Activated CD4-positive, alpha-beta T cell treated with anti-CD3 and anti-CD28 coated beads, Interleukin-2, amount 10 ng/mL, durations not matched to agents 24 days and 14 days (primary cell): Measurements from ENCODE around the gene GRIK4. TPM values are rescaled to one million over a fixed set of nuclear protein-coding genes. Genes with fewer than 3 reads are reported as not detected.

Experiments
- DNase-seq: peaks from one replicate; pipeline ENCODE4 v3.0.0; 2022
- H3K27ac Mint-ChIP-seq: one replicate; pipeline ENCODE4 v1.8.0; 2022; ENCODE audit warnings: mild to moderate bottlenecking, mixed read lengths
- H3K27me3 Mint-ChIP-seq: one replicate; pipeline ENCODE4 v1.8.0; 2022; ENCODE audit warnings: mixed read lengths
- H3K36me3 Mint-ChIP-seq: one replicate; pipeline ENCODE4 v1.8.0; 2022; ENCODE audit warnings: low read depth, mild to moderate bottlenecking, mixed read lengths
- H3K4me1 Mint-ChIP-seq: one replicate; pipeline ENCODE4 v1.8.0; 2021; ENCODE audit warnings: mixed read lengths
- H3K4me3 Mint-ChIP-seq: one replicate; pipeline ENCODE4 v1.8.0; 2022; ENCODE audit warnings: mild to moderate bottlenecking, moderate library complexity, mixed read lengths
- H3K9me3 Mint-ChIP-seq: one replicate; pipeline ENCODE4 v1.8.0; 2021; ENCODE audit warnings: mixed read lengths
- intact Hi-C: fragments of 100-400 bp; cut with micrococcal nuclease; formaldehyde crosslinking; loops from one replicate; pipeline ENCODE4 v1.15.1; 2023
- total RNA-seq: library from RNA; stranded (reverse); gene quantifications from 2 replicates; pipeline ENCODE4 v1.2.3, GENCODE V29; 2022

GRIK4 gene
- total RNA-seq, 1 donor from 2014 or later, result 0.09 TPM

GRCh38 chr11:120814531-120815318 lies 303.2 kb downstream of the GRIK4 start:
- peaks cover 13% of the 10 kb centered on the region for H3K27me3 Mint-ChIP-seq
- no peaks in the 10 kb centered on the region for H3K9me3 Mint-ChIP-seq
- H3K4me1 Mint-ChIP-seq, result no peaks in the 10 kb centered on the region
- H3K36me3 Mint-ChIP-seq, result no peaks in the 10 kb centered on the region
- no peak for DNase-seq
- no peak overlapping the region for H3K27ac Mint-ChIP-seq
- intact Hi-C loops, result no loop called here
- no peak overlapping the region for H3K4me3 Mint-ChIP-seq

- H3K27me3 Mint-ChIP-seq, result peaks cover 13% of the 10 kb centered on the region
- H3K27ac Mint-ChIP-seq, result no peak overlapping the region
- no peak overlapping the region for H3K4me3 Mint-ChIP-seq
- no peak for DNase-seq
- intact Hi-C loops, result no loop called here
- H3K4me1 Mint-ChIP-seq, result no peaks in the 10 kb centered on the region
- no peaks in the 10 kb centered on the region for H3K9me3 Mint-ChIP-seq
- no peaks in the 10 kb centered on the region for H3K36me3 Mint-ChIP-seq
These were observed 304.0 kb downstream of the GRIK4 start for GRCh38 chr11:120815319-120816100.

- no peaks in the 10 kb centered on the region for H3K4me1 Mint-ChIP-seq
- no peak overlapping the region for H3K4me3 Mint-ChIP-seq
- peaks cover 13% of the 10 kb centered on the region for H3K27me3 Mint-ChIP-seq
- H3K36me3 Mint-ChIP-seq, result no peaks in the 10 kb centered on the region
- no peaks in the 10 kb centered on the region for H3K9me3 Mint-ChIP-seq
- no peak for DNase-seq
- intact Hi-C loops, result no loop called here
- no peak overlapping the region for H3K27ac Mint-ChIP-seq
These were observed 304.6 kb downstream of the GRIK4 start for GRCh38 chr11:120816176-120816575.

- Mint-ChIP-seq H3K9me3 (no peaks in the 10 kb centered on the region), H3K27ac (no peak overlapping the region), H3K27me3 (peaks cover 13% of the 10 kb centered on the region), H3K36me3 (no peaks in the 10 kb centered on the region), H3K4me1 (no peaks in the 10 kb centered on the region), H3K4me3 (no peak overlapping the region)
- intact Hi-C loops, result no loop called here
- no peak for DNase-seq
These were observed 305.2 kb downstream of the GRIK4 start for GRCh38 chr11:120816711-120817110.

GRCh38 chr11:120817158-120817557 lies 305.6 kb downstream of the GRIK4 start:
- Mint-ChIP-seq H3K27ac (no peak overlapping the region), H3K36me3 (no peaks in the 10 kb centered on the region), H3K27me3 (peaks cover 13% of the 10 kb centered on the region), H3K9me3 (no peaks in the 10 kb centered on the region), H3K4me3 (no peak overlapping the region), H3K4me1 (no peaks in the 10 kb centered on the region)
- DNase-seq, result no peak
- intact Hi-C loops, result no loop called here

- Mint-ChIP-seq H3K4me3 (no peak overlapping the region), H3K9me3 (no peaks in the 10 kb centered on the region), H3K4me1 (no peaks in the 10 kb centered on the region), H3K27me3 (peaks cover 13% of the 10 kb centered on the region), H3K36me3 (no peaks in the 10 kb centered on the region), H3K27ac (no peak overlapping the region)
- DNase-seq, result no peak
- intact Hi-C loops, result no loop called here
These were observed 306.5 kb downstream of the GRIK4 start for GRCh38 chr11:120818097-120818496.

- no peak for DNase-seq
- Mint-ChIP-seq H3K27ac (no peak overlapping the region), H3K27me3 (peaks cover 13% of the 10 kb centered on the region), H3K36me3 (no peaks in the 10 kb centered on the region), H3K4me3 (no peak overlapping the region), H3K9me3 (no peaks in the 10 kb centered on the region), H3K4me1 (no peaks in the 10 kb centered on the region)
- intact Hi-C loops, result no loop called here
These were observed 307.5 kb downstream of the GRIK4 start for GRCh38 chr11:120819003-120819402.

- intact Hi-C loops, result no loop called here
- H3K4me1 Mint-ChIP-seq, result no peaks in the 10 kb centered on the region
- no peak overlapping the region for H3K4me3 Mint-ChIP-seq
- no peaks in the 10 kb centered on the region for H3K36me3 Mint-ChIP-seq
- H3K9me3 Mint-ChIP-seq, result no peaks in the 10 kb centered on the region
- no peak for DNase-seq
- no peak overlapping the region for H3K27ac Mint-ChIP-seq
- peaks cover 13% of the 10 kb centered on the region for H3K27me3 Mint-ChIP-seq
These were observed 308.2 kb downstream of the GRIK4 start for GRCh38 chr11:120819437-120820365.

- DNase-seq, result no peak
- Mint-ChIP-seq H3K4me3 (no peak overlapping the region), H3K36me3 (no peaks in the 10 kb centered on the region), H3K9me3 (no peaks in the 10 kb centered on the region), H3K27me3 (peaks cover 8% of the 10 kb centered on the region), H3K4me1 (no peaks in the 10 kb centered on the region), H3K27ac (no peak overlapping the region)
- intact Hi-C loops, result no loop called here
These were observed 311.6 kb downstream of the GRIK4 start for GRCh38 chr11:120823159-120823558.

GRCh38 chr11:120824242-120824641 lies 312.7 kb downstream of the GRIK4 start:
- DNase-seq, result no peak
- Mint-ChIP-seq H3K27me3 (peaks cover 3% of the 10 kb centered on the region), H3K36me3 (no peaks in the 10 kb centered on the region), H3K4me1 (no peaks in the 10 kb centered on the region), H3K4me3 (no peak overlapping the region), H3K9me3 (no peaks in the 10 kb centered on the region), H3K27ac (no peak overlapping the region)
- intact Hi-C loops, result no loop called here

- no peaks in the 10 kb centered on the region for H3K4me1 Mint-ChIP-seq
- H3K27ac Mint-ChIP-seq, result no peak overlapping the region
- no peak overlapping the region for H3K4me3 Mint-ChIP-seq
- DNase-seq, result no peak
- H3K27me3 Mint-ChIP-seq, result no peaks in the 10 kb centered on the region
- intact Hi-C loops, result no loop called here
- H3K9me3 Mint-ChIP-seq, result no peaks in the 10 kb centered on the region
- H3K36me3 Mint-ChIP-seq, result no peaks in the 10 kb centered on the region
These were observed 315.6 kb downstream of the GRIK4 start for GRCh38 chr11:120827198-120827597.

GRCh38 chr11:120827820-120828219 lies 316.3 kb downstream of the GRIK4 start:
- intact Hi-C loops, result no loop called here
- no peak overlapping the region for H3K4me3 Mint-ChIP-seq
- H3K27ac Mint-ChIP-seq, result no peak overlapping the region
- H3K9me3 Mint-ChIP-seq, result no peaks in the 10 kb centered on the region
- H3K36me3 Mint-ChIP-seq, result no peaks in the 10 kb centered on the region
- no peaks in the 10 kb centered on the region for H3K4me1 Mint-ChIP-seq
- no peaks in the 10 kb centered on the region for H3K27me3 Mint-ChIP-seq
- DNase-seq, result no peak

- Mint-ChIP-seq H3K27ac (no peak overlapping the region), H3K36me3 (no peaks in the 10 kb centered on the region), H3K9me3 (no peaks in the 10 kb centered on the region), H3K4me3 (no peak overlapping the region), H3K27me3 (no peaks in the 10 kb centered on the region), H3K4me1 (no peaks in the 10 kb centered on the region)
- no peak for DNase-seq
- intact Hi-C loops, result no loop called here
These were observed 317.3 kb downstream of the GRIK4 start for GRCh38 chr11:120828847-120829246.
